Muscle of leg (tissue), 11 donors: ENCODE data around the gene AAK1. TPM values are rescaled to one million over a fixed set of nuclear protein-coding genes. Genes with fewer than 3 reads are reported as not detected.
"Not testable (repeated sequence)": the region's sequence is repeated elsewhere in the genome, so short reads cannot be mapped to it uniquely, and the experiment has no call there.

Source experiments
- DNase-seq: peaks from one replicate; pipeline ENCODE4 v3.0.0; 2013
- H3K27ac ChIP-seq: one replicate; pipeline ENCODE4 v1.5.1; 2013; ENCODE audit warnings: mild to moderate bottlenecking, low read length, control low read depth
- H3K27me3 ChIP-seq: one replicate; pipeline ENCODE4 v1.6.1; 2013; ENCODE audit warnings: low read length; ENCODE audit not compliant: control insufficient read depth, insufficient read depth
- H3K36me3 ChIP-seq: one replicate; pipeline ENCODE4 v1.6.1; 2013; ENCODE audit warnings: low read length; ENCODE audit not compliant: control insufficient read depth, insufficient read depth
- H3K4me1 ChIP-seq: one replicate; pipeline ENCODE4 v1.6.1; 2013; ENCODE audit warnings: low read length; ENCODE audit not compliant: control insufficient read depth, insufficient read depth
- H3K4me3 ChIP-seq: one replicate; pipeline ENCODE4 v1.5.1; 2013; ENCODE audit warnings: low read length, control low read depth
- H3K9me3 ChIP-seq: replicated peaks from 2 replicates; pipeline ENCODE4 v1.6.1; 2013; ENCODE audit warnings: low read depth, low read length; ENCODE audit not compliant: control insufficient read depth
- whole genome bisulfite sequencing: methylation state at CpG from one replicate; pipeline ENCODE4 v1.1.5; 2013; ENCODE audit warnings: missing lambda C conversion rate; ENCODE audit not compliant: insufficient coverage; 5-methylcytosine and 5-hydroxymethylcytosine counted together
- polyA plus RNA-seq, 8 donors: library from polyadenylated mRNA; unstranded; fragments of 120-200 nt; gene quantifications; one replicate each; pipeline versions ENCODE4 v1.2.1 to v1.2.3, GENCODE V29; 2013; ENCODE audit warnings: inconsistent platforms in 1 of 8, low replicate concordance in 1 of 8; ENCODE audit not compliant: insufficient read length in 8 of 8, insufficient read depth in 1 of 8
- total RNA-seq: library from RNA; stranded (reverse); fragments of 120-200 nt; gene quantifications from one replicate; pipeline ENCODE4 v1.2.4, GENCODE V29; 2013

The AAK1 gene
- total and polyA plus RNA-seq, 9 donors: 9.3 to 20.6 (median 14.4) TPM

- not testable (repeated sequence) for H3K4me3 ChIP-seq, H3K27me3 ChIP-seq, H3K36me3 ChIP-seq, DNase-seq, H3K4me1 ChIP-seq, H3K9me3 ChIP-seq, H3K27ac ChIP-seq
- WGBS: no CpG with 5 or more reads among the region's 2 CpGs
Measured at GRCh38 chr2:69662547-69662946, 19.0 kb upstream of the AAK1 start.

DNA sequence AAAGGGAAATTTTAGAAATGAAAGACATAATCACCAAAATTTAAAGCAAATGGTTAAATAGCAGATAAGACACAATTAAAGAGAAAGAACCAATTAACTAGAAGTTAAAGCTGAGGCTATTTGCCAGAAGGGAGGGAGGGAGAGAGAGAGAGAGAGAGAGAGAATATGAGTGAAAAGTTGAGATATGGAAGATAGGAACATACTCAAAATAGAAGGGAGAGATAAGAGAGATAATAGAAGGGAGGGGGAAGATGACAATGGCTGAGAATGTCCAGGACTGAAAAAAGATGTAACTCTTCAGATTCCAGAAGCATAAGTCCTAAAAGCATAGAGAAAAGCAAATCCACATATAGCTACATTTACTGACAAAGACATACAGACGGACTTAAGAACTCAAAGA lies 17.1 kb upstream of the AAK1 start:
- H3K27ac ChIP-seq: no peak overlapping the region
- no peak overlapping the region for H3K4me3 ChIP-seq
- no peaks in the 10 kb centered on the region for H3K36me3 ChIP-seq
- WGBS: no CpG with 5 or more reads among the region's 1 CpG
- no peaks in the 10 kb centered on the region for H3K4me1 ChIP-seq
- DNase-seq: no peak
- no peaks in the 10 kb centered on the region for H3K9me3 ChIP-seq
- H3K27me3 ChIP-seq: no peaks in the 10 kb centered on the region

DNA sequence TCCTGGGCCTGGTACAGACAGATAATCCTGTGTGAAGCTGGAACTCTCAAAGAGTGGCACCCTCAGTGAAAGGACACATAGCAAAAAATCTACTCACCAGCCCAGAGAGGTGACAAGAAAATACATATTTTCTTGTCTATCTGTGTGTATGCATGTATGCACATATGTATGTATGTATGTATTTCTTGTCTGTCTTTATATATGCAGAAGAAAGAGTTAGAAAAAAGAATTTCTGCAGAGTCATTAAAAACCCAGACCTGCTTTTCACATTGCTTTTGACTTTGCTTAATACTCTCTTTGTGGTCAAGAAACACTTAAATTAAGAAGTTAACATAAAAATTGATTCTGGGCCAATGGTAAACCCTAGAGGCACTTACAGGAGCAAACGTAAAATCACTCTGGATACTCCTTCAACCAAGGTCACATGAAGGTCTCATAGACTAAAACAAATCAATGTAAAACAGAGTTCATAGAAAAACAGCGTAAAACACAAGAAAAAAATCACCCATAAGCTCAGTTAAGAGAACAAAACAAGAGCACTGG lies 16.5 kb upstream of the AAK1 start:
- no peak overlapping the region for H3K27ac ChIP-seq
- DNase-seq: no peak
- H3K27me3 ChIP-seq: no peaks in the 10 kb centered on the region
- H3K36me3 ChIP-seq: no peaks in the 10 kb centered on the region
- H3K9me3 ChIP-seq: no peaks in the 10 kb centered on the region
- H3K4me1 ChIP-seq: no peaks in the 10 kb centered on the region
- H3K4me3 ChIP-seq: no peak overlapping the region
- no CpG with 5 or more reads among the region's 2 CpGs for WGBS

GRCh38 chr2:69659349-69659748 lies 15.8 kb upstream of the AAK1 start:
- Histone ChIP-seq H3K36me3 (no peaks in the 10 kb centered on the region), H3K27ac (no peak overlapping the region), H3K27me3 (no peaks in the 10 kb centered on the region), H3K4me3 (no peak overlapping the region), H3K9me3 (no peaks in the 10 kb centered on the region), H3K4me1 (no peaks in the 10 kb centered on the region)
- 92% methylated on average over 1 of the region's 1 CpG for WGBS
- DNase-seq: no peak

- DNase-seq: no peak
- Histone ChIP-seq H3K36me3 (no peaks in the 10 kb centered on the region), H3K27me3 (no peaks in the 10 kb centered on the region), H3K4me3 (no peak overlapping the region), H3K4me1 (no peaks in the 10 kb centered on the region), H3K27ac (no peak overlapping the region), H3K9me3 (no peaks in the 10 kb centered on the region)
- 96% methylated on average over 3 of the region's 7 CpGs for WGBS
Measured at GRCh38 chr2:69652206-69652605, 8.7 kb upstream of the AAK1 start.

DNA sequence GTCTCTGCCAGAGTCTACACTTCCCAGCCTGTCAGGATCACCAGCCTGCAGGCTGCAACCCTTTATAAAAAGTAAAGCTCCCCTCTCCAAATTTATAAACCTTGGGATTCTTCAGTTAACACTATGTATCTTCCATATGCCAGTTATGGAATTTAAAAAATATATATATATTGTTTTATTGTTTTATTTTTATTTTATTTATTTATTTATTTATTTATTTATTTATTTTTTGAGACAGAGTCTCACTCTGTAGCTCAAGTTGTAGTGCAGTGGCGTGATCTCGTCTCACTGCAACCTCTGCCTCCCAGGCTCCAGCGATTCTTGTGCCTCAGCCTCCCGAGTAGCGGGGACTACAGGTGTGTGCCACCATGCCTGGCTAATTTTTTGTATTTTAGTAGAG lies 3.7 kb upstream of the AAK1 start:
- H3K4me1 ChIP-seq: peaks cover 11% of the 10 kb centered on the region
- not testable (repeated sequence) for DNase-seq, H3K27me3 ChIP-seq, H3K4me3 ChIP-seq, H3K9me3 ChIP-seq, H3K27ac ChIP-seq, H3K36me3 ChIP-seq
- no CpG with 5 or more reads among the region's 5 CpGs for WGBS

- Histone ChIP-seq H3K27ac (no peak overlapping the region), H3K9me3 (no peaks in the 10 kb centered on the region), H3K4me1 (peaks cover 14% of the 10 kb centered on the region), H3K4me3 (no peak overlapping the region), H3K36me3 (no peaks in the 10 kb centered on the region), H3K27me3 (no peaks in the 10 kb centered on the region)
- no peak for DNase-seq
- no CpG with 5 or more reads among the region's 1 CpG for WGBS
Measured at GRCh38 chr2:69646714-69647113, 3.2 kb upstream of the AAK1 start.

DNA sequence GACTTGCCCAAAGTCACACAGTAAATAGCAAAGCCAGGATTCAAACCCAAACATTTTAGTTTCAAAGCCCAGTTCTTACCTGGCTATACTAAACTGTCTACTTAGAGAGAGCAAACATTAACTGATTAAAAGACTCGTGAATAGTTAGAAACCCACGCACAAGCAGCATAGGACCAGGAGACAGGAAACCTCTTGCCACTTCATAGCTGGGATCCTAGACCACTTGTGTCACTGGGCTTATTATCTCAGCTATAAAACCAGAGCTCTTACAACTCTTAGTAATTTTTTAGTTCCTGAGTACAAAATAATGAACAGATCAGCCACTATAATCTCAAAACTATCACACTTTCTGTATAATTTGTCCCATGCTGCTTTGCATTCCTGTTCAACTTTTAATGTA lies 2.4 kb upstream of the AAK1 start:
- Histone ChIP-seq H3K4me1 (peaks cover 22% of the 10 kb centered on the region), H3K9me3 (no peaks in the 10 kb centered on the region), H3K27ac (no peak overlapping the region), H3K4me3 (no peak overlapping the region), H3K27me3 (no peaks in the 10 kb centered on the region), H3K36me3 (no peaks in the 10 kb centered on the region)
- no peak for DNase-seq
- 65% methylated on average over 2 of the region's 2 CpGs for WGBS

DNA sequence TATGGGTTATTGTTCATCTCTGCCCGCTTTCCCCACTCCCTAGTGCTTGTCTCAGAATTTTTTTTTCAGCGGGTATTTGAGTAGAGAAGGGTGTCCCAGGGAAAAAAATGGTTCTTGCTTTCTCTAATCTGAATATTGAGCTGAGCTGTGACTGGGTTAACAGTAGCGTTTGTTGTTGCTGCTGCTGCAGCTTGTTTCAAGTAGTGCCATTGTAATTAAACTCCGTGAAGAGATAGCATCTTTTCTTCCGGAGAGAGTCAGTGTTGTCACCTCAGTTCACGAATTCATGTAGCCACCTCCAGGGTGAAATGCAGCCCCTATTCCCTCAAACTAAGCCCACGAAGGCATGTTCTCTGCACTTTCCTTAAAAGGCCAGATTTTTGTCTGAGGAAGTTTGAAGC lies 1.5 kb upstream of the AAK1 start:
- Histone ChIP-seq H3K27ac (peak overlapping the region; percentile 99), H3K4me1 (peaks cover 24% of the 10 kb centered on the region), H3K36me3 (peaks cover 2% of the 10 kb centered on the region), H3K4me3 (peak overlapping the region; percentile 85), H3K27me3 (no peaks in the 10 kb centered on the region), H3K9me3 (no peaks in the 10 kb centered on the region)
- WGBS: 0% methylated on average over 2 of the region's 7 CpGs
- DNase-seq: peak; percentile 17

DNA sequence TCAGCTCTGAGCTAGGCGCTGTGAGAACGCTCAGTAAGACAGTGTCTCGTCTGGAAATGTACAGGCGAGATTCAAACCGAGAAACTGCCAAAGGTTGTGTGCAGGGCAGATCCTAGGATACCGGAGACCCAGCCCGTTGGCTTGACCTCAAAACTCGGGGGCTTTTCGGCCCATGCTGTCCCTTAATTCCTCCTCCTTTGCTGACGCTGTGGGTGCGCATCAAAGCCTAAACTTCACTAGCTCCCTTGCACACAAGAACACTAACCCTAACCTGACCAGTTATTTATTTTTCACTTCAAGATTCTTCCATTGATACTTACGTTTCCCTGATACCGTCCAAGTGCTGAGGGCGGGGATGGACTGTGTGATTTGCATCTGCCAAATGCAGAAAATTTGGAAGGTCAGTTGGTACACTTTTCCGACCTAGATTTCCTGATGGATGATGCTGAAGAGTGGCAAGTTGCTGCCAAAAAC lies 1.0 kb upstream of the AAK1 start:
- 2% methylated on average over 11 of the region's 15 CpGs for WGBS
- peak overlapping the region; percentile 85 for H3K4me3 ChIP-seq
- no peaks in the 10 kb centered on the region for H3K27me3 ChIP-seq
- H3K36me3 ChIP-seq: peaks cover 5% of the 10 kb centered on the region
- peak overlapping the region; percentile 99 for H3K27ac ChIP-seq
- peaks cover 27% of the 10 kb centered on the region for H3K4me1 ChIP-seq
- no peaks in the 10 kb centered on the region for H3K9me3 ChIP-seq
- DNase-seq: no peak
